NB4 (cell line): ENCODE data around the gene CHI3L2.

ENCODE experiments used
- CTCF ChIP-seq: IDR thresholded peaks from one replicate; pipeline ENCODE4 v1.5.1; 2012; ENCODE audit warnings: low read depth, low read length
- POLR2A ChIP-seq: IDR thresholded peaks from 2 replicates; pipeline ENCODE4 v1.6.1; 2011; ENCODE audit warnings: mild to moderate bottlenecking; ENCODE audit not compliant: insufficient read length; ENCODE audit errors: extremely low read depth
- TF ChIP-seq, protein P1 (sequence below): IDR thresholded peaks from 2 replicates; pipeline ENCODE4 v1.6.1; 2011; ENCODE audit warnings: low read depth, low read length

DNA sequence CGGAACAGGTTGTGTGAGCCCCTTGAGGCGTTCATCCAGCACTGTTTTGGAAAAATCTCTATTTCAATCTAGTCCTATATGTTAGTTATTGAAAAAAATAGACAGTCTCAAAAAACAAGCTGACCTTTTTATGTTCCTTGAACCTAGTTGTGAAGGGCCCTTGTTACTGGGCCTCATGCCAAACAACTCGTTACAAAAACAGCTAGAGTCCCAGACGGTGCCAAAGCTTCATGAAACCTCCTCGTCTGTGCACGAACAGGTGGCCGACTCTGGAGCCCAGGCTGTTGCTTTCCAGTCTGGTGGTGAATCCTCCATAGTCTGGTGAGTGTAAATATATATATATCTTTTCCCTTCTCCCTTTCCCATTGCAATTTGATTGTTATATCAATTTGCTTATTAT lies 63.1 kb downstream of the CHI3L2 start, which contains the start of gene CHIA:
- TF ChIP-seq CTCF (no peak), POLR2A (no peak)
- TF ChIP-seq, protein P1, sequence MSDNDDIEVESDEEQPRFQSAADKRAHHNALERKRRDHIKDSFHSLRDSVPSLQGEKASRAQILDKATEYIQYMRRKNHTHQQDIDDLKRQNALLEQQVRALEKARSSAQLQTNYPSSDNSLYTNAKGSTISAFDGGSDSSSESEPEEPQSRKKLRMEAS: no peak
